GM18502 (cell line): ENCODE measurements around the gene MED15.
"Not testable (repeated sequence)": the region's sequence is repeated elsewhere in the genome, so short reads cannot be mapped to it uniquely, and the experiment has no call there.

Experiments used
- ATAC-seq: cut with Tn5 transposase; IDR thresholded peaks from one replicate; pipeline ENCODE4 v1.9.1; 2021; ENCODE audit warnings: mild to moderate bottlenecking; ENCODE audit not compliant: unreplicated experiment, poor library complexity

The MED15 gene

GRCh38 chr22:20613301-20613700 lies 105.9 kb downstream of the MED15 start:
- ATAC-seq = no peak

GRCh38 chr22:20615021-20615420 lies 107.6 kb downstream of the MED15 start:
- ATAC-seq = no peak

GRCh38 chr22:20615533-20616450 lies 108.4 kb downstream of the MED15 start:
- no peak for ATAC-seq

- ATAC-seq = no peak
Observed at GRCh38 chr22:20616451-20617043, 109.1 kb downstream of the MED15 start.

- ATAC-seq = no peak
Observed at GRCh38 chr22:20618488-20618887, 111.1 kb downstream of the MED15 start.

- no peak for ATAC-seq
Observed at GRCh38 chr22:20619045-20619892, 111.9 kb downstream of the MED15 start.

- ATAC-seq = not testable (repeated sequence)
Observed at GRCh38 chr22:20619893-20620194, 112.4 kb downstream of the MED15 start.

- no peak for ATAC-seq
Observed at GRCh38 chr22:20621162-20621561, 113.8 kb downstream of the MED15 start.

- ATAC-seq = no peak
Observed at GRCh38 chr22:20622650-20623339, 115.4 kb downstream of the MED15 start.

- ATAC-seq = peak; percentile 86
Observed at GRCh38 chr22:20624161-20624616, 116.8 kb downstream of the MED15 start.

- no peak for ATAC-seq
Observed at GRCh38 chr22:20625270-20625669, 117.9 kb downstream of the MED15 start.

- no peak for ATAC-seq
Observed at GRCh38 chr22:20626811-20627210, 119.4 kb downstream of the MED15 start.

GRCh38 chr22:20627432-20627831 lies 120.0 kb downstream of the MED15 start:
- ATAC-seq = no peak

- ATAC-seq = no peak
Observed at GRCh38 chr22:20628081-20628939, 120.9 kb downstream of the MED15 start.

- ATAC-seq = no peak
Observed at GRCh38 chr22:20629401-20629800, 122.0 kb downstream of the MED15 start.

- ATAC-seq = no peak
Observed at GRCh38 chr22:20630873-20631617, 123.6 kb downstream of the MED15 start.

GRCh38 chr22:20632082-20632481 lies 124.7 kb downstream of the MED15 start:
- no peak for ATAC-seq

- ATAC-seq = no peak
Observed at GRCh38 chr22:20632518-20632917, 125.1 kb downstream of the MED15 start.
